G401 (cell line): Measurements from ENCODE around the gene MS4A10. TPM values are rescaled to one million over a fixed set of nuclear protein-coding genes. Genes with fewer than 3 reads are reported as not detected.
"Not testable (repeated sequence)": the region's sequence is repeated elsewhere in the genome, so short reads cannot be mapped to it uniquely, and the experiment has no call there.

Source experiments
- DNase-seq: peaks from one replicate; pipeline ENCODE4 v3.0.0-alpha.2; 2015; ENCODE audit warnings: low spot score
- in situ Hi-C: cut with HindIII; loops from 2 replicates; pipeline ENCODE4 v1.10.0; 2016; ENCODE audit warnings: low sequenced_read_pairs, mixed read lengths
- total RNA-seq: library from RNA; depleted of rRNA; stranded (reverse); fragments of >200 nt; shearing (Covaris generic); gene quantifications from 2 replicates; pipeline ENCODE4 v1.2.3, GENCODE V29; 2014; rRNA removed

The MS4A10 gene
- not detected in 2 replicates for total RNA-seq

- in situ Hi-C loops = no loop called here
- no peak for DNase-seq
These were observed at the start of gene MS4A10 for GRCh38 chr11:60785136-60785535. Gene MS4A10 (plus strand): TSS chr11:60785333. CDS start chr11:60790336, 5,003 bp downstream.

GRCh38 chr11:60739114-60739513 lies 46.0 kb upstream of the MS4A10 start:
- in situ Hi-C loops = no loop called here
- DNase-seq = no peak

DNA sequence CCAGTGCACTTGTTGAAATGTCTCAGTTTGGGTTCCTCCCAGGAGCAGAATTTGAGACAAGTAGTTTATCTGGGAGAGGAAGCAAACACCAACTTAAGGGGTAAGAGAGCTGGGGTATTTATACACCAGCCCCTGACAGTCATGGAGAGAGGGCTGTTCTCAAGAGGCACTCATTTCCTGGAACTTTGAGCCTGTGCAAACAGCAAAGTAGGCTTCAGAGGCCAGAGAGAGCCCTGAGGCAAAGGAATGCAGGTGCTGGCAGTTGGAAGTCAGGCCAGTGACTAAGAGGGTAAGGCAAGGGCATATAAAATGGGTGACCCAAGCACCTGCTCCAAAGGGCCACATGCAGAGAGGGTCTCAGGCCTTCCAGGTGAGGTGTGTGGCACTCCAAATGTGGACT lies 44.6 kb upstream of the MS4A10 start:
- in situ Hi-C loops = no loop called here
- no peak for DNase-seq

DNA sequence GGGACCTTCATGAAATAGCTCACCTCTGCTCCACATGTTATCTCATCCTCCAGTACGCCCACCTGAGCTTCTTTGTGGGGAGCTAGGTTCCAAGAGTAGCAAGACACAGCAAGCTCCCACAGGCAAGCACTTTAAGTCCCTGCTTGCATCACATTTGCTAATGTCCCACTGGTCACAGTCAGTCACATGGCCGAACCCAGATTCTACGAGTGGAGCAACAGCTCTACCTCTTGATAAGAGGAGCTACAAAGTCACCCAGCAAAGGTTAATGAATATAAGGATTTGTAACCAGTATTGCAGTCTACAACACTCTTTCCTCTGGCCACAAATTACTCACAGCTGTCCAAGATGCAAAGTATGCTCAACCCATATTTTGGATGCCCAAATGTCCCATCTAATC lies 43.7 kb upstream of the MS4A10 start:
- DNase-seq = no peak
- in situ Hi-C loops = no loop called here

GRCh38 chr11:60743058-60743457 lies 42.1 kb upstream of the MS4A10 start:
- in situ Hi-C loops = no loop called here
- DNase-seq = no peak

DNA sequence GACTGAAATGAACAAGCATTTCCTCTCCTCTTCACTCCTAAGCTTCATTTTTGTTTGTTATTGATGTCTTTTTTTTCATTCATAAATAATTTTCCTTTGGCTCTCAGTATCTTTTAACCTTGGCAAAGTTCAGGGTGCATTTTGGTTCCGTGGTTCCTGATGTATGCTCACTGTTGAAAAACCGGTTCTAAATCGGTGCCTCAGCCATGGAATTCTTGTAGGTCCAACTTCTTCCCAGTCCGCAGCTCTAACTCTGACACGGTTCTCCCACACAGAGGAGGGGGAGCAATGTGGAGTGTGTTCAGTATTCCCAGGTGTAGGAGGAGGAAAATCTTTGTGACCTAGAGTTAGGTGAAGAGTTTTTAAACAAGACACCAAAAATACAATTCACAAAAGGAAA lies 41.0 kb upstream of the MS4A10 start:
- in situ Hi-C loops = no loop called here
- no peak for DNase-seq

DNA sequence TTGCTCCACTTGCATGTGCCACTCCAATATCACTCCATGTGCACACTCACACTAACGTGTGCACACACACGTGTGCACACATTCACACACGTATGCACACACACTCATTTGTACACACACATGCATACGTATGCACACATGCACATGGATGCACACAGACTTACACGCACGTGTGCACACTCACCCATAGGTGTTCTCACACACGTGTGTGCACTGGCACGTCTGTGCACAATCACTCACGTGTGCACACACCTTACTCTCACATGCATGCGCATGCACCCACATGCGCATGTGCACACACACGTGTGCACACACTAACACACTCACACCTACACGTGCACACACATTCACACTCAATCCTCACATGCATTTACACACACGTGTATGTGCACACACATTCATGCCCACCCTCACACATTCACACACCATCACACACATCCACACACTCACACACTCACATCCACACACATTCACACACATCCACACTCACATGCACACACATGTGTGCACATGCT lies 37.7 kb upstream of the MS4A10 start:
- in situ Hi-C loops = no loop called here
- no peak for DNase-seq

- in situ Hi-C loops = no loop called here
- DNase-seq = no peak
These were observed 36.9 kb upstream of the MS4A10 start for GRCh38 chr11:60748225-60748624.

DNA sequence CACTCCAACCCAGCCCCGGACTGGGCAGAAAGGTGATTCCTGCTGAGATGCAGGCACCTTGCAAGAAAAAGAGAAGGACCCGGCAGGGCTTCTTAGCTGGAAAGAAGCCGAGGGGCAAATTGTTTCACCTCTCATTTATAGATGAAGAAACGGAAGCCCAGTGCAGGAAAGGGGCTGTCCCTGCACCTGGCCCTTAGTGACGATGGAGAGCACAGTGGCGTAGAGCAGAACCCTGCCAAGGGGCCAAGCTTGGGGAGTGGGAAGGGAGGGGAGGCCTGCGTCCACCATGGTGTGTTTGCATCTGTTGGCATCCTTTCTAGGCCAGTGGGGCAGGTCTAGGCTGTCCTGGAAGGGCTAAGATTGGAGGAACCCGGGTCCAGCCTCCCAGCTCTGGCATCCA lies 36.3 kb upstream of the MS4A10 start:
- DNase-seq = no peak
- in situ Hi-C loops = no loop called here

- in situ Hi-C loops = no loop called here
- no peak for DNase-seq
These were observed 34.2 kb upstream of the MS4A10 start for GRCh38 chr11:60750911-60751310.

DNA sequence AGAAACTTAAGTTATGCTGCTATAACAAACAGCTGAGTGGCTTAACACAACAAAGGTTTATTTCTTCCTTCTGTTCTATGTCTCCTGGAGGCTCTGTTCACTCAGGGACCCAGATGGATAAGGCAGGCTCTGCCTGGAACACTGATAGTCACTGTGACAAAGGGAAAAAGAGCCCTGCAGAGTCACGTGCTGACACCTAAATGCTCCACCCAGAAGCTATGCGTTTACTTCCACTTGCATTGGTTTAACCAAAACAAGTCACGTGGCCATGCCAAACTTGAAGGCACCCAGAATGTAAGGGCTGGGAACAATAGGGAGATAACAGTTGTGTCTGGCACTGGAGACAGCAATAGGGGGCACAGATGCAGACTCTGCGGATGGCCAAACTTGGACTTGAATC lies 31.8 kb upstream of the MS4A10 start:
- in situ Hi-C loops = no loop called here
- DNase-seq = no peak

- no peak for DNase-seq
- in situ Hi-C loops = no loop called here
These were observed 30.2 kb upstream of the MS4A10 start for GRCh38 chr11:60754887-60755286.

DNA sequence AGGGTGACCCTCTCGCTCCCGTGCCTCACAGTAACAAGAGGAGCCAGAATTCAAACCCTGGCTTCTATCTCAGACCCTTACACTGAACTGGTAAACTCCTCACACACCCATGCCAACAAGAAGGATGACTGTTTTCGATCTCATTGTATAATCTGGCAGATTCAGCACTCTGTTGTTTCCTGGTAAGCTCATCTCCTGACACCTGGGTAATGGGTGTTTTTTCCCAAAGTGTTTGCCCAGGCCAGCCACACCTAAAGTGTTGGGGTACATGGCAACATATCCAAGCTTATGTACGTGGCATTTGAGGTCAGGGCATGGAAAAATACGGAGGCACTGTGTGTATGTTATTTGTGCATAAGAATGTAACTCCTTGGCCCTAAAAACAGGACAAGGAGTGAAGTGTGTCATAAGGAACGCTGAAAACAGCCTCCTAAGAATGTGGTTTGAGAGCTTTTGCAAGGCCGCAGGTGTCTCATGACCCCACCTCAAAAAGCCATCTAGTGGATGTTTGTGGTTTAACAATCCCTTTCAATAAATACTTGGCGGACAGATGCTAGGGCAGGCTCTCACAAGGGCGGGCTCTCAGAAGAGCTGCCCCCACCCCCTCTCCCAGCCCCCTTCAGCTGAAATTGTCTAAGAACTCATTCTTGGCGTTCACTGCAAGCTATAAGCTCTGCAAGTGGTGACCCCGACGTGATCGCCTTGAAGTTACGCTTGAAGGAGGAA lies 28.7 kb upstream of the MS4A10 start, which contains the start of gene MS4A15:
MS4A15 (plus strand) TSS at position 561 of the 726 bp plus-strand sequence. CDS start 6,867 bp downstream, outside the sequence.
- DNase-seq = peak; percentile 5
- in situ Hi-C loops = no loop called here

GRCh38 chr11:60757231-60757800 lies 27.8 kb upstream of the MS4A10 start:
- in situ Hi-C loops = no loop called here

DNA sequence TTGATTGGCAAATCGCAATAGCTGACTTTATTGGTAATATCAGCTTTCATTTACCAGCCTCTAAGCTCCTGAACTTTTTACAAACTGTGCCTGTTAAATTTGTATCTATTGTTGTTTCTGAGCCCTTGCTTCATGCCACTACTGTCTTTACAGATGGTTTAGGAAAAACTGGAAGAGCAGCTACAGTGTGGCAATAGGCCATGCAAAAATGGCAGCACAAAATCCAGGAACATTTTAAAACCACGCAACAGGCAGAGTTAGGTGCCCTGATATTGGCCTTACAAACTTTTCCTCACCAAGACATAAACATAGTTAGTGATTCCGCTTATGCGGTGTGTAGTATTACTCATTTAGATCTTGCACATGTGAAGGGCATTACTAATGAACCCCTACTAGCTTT lies 26.5 kb upstream of the MS4A10 start:
- in situ Hi-C loops, DNase-seq: not testable (repeated sequence)

More at GRCh38 chr11:60757231-60757800, 27.8 kb upstream of the MS4A10 start:
- no peak for DNase-seq

DNA sequence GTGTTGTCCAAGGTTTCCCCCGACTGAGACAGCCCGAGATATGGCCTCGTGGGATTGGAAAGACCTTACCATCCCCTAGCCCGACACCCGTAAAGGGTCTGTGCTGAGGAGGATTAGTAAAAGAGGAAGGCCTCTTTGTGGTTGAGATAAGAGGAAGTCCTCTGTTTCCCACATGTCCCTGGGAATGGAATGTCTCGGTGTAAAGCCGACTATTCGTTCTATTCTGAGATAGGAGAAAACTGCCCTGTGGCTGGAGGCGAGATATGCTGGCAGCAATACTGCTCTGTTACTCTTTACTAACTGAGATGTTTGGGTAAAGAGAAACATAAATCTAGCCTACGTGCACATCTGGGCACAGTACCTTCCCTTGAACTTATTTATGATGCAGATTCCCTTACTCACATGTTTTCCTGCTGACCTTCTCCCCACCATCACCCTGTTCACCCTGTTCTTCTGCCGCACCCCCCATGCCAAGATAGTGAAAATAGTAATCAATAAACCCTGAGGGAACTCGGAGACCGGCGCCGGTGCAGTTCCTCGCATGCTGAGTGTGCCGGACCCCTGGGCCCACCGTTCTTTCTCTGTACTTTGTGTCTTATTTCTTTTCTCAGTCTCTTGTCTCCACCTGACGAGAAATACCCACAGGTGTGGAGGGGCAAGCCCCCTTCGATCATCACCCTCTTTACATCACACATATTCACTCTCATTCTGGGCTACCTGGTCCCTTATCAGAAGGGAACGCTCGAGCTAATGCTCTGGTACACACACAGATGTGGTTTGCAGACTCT lies 25.5 kb upstream of the MS4A10 start:
- in situ Hi-C loops, DNase-seq: not testable (repeated sequence)

DNA sequence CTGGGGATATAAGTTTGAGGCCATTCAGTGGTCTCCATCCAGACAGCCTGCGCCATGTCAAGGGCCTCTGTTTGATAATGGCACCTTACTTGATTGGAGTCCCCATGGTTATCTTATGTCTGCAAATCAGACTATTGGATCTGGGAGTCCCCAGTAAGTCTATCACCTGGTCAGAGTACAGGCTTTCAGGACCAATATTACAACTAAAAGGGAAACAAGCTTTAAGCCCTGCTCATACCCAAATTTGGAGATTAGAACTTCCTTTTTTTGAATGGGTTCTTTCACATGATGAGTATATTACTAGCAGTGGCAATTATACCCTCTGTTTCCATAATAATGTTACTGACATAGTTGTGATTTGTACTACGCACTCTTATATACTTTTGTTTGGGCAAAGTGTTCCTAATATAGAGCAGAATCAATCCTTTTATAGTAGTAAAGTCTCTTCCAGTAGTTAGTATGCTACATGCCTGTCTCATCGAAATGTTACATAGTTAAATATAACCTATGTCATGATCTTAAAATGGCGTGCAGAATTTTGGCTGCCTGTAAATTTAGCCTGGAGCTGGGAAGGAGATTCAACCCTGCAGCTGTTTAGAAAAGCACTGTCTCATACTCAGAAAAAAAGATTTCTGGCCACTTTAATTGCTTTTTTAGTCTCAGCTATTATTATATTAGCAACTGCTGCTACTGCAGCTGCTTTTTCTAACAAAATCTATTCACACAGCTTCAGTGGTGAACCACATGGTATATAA lies 23.5 kb upstream of the MS4A10 start:
- in situ Hi-C loops = no loop called here

DNA sequence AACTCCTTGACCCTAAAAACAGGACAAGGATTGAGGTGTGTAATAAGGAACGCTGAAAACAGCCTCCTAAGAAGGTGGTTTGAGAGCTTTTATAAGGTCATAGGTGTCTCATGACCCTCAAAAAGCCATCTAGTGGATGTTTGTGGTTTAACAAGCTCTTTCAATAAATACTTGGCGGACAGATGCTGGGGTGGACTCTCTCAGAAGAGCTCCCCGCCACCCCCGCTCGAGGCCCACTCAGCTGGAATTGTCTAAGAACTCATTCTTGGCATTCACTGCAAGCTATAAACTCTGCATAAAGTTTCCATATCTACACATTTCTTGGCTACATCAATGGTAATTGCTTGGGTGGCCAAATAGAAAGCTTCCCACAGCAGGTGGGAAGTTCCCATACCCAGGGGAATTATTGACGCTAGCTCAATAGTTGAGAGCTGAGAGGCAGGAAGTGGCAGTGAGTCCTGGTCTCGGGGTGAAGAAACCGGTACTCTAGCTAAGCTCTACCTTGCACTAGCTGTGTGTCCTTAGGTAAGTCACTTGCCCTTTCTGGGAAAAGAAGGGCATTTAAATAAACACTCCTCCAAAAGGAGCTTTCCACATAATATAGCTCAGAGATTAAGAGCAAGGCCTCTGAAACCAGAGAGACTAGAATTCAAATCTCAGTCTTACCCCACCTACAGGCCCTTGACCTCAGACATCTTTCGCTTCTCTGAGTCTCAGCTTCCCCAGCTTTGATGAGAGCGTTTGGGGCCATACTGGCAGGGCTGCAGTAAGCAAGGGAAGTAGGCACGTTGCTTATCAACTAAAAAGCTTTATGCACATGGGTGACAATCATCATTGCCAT lies 22.1 kb upstream of the MS4A10 start:
- in situ Hi-C loops = no loop called here
- peak; percentile 3 for DNase-seq

More for the DNA sequence above, 23.5 kb upstream of the MS4A10 start:
- DNase-seq = no peak
